HEK293 (cell line): ENCODE data around the gene ELOVL2.

Experiments
- BCL6B ChIP-seq: fragments of 450-650 bp; formaldehyde crosslinking; IDR thresholded peaks from 2 replicates; pipeline ENCODE4 v1.5.1; 2017; ENCODE audit warnings: missing biosample characterization, missing genetic modification characterization
- EGR2 ChIP-seq: fragments of 450-650 bp; formaldehyde crosslinking; IDR thresholded peaks from 2 replicates; pipeline ENCODE4 v1.5.1; 2016; ENCODE audit warnings: low read depth, missing biosample characterization, missing genetic modification characterization
- FEZF1 ChIP-seq: fragments of 450-650 bp; formaldehyde crosslinking; IDR thresholded peaks from 2 replicates; pipeline ENCODE4 v1.5.1; 2016; ENCODE audit warnings: missing biosample characterization, missing genetic modification characterization
- GFI1B ChIP-seq: fragments of 450-650 bp; formaldehyde crosslinking; IDR thresholded peaks from 2 replicates; pipeline ENCODE4 v1.5.1; 2016; ENCODE audit warnings: missing biosample characterization, missing genetic modification characterization
- KLF10 ChIP-seq: fragments of 450-650 bp; IDR thresholded peaks from 2 replicates; pipeline ENCODE4 v1.5.1; 2018; ENCODE audit warnings: missing biosample characterization, mild to moderate bottlenecking, missing genetic modification characterization
- KLF16 ChIP-seq: fragments of 450-650 bp; formaldehyde crosslinking; IDR thresholded peaks from 2 replicates; pipeline ENCODE4 v1.5.1; 2017; ENCODE audit warnings: missing biosample characterization, missing genetic modification characterization
- MZF1 ChIP-seq: fragments of 450-650 bp; formaldehyde crosslinking; IDR thresholded peaks from 2 replicates; pipeline ENCODE4 v1.5.1; 2017; ENCODE audit warnings: missing biosample characterization, missing genetic modification characterization, borderline replicate concordance
- SP7 ChIP-seq: fragments of 450-650 bp; formaldehyde crosslinking; IDR thresholded peaks from 2 replicates; pipeline ENCODE4 v1.5.1; 2016; ENCODE audit warnings: missing biosample characterization, missing genetic modification characterization
- ZBTB17 ChIP-seq: fragments of 450-650 bp; formaldehyde crosslinking; IDR thresholded peaks from 2 replicates; pipeline ENCODE4 v1.5.1; 2016; ENCODE audit warnings: missing biosample characterization, missing genetic modification characterization
- ZFP37 ChIP-seq: fragments of 450-650 bp; formaldehyde crosslinking; IDR thresholded peaks from 2 replicates; pipeline ENCODE4 v1.5.1; 2016; ENCODE audit warnings: missing biosample characterization, missing genetic modification characterization
- ZIC2 ChIP-seq: fragments of 450-650 bp; formaldehyde crosslinking; IDR thresholded peaks from 2 replicates; pipeline ENCODE4 v1.5.1; 2016; ENCODE audit warnings: missing biosample characterization, missing genetic modification characterization
- ZNF112 ChIP-seq: fragments of 450-650 bp; formaldehyde crosslinking; IDR thresholded peaks from 2 replicates; pipeline ENCODE4 v1.5.0; 2017; ENCODE audit warnings: missing biosample characterization, missing genetic modification characterization
- ZNF140 ChIP-seq: fragments of 450-650 bp; formaldehyde crosslinking; IDR thresholded peaks from 2 replicates; pipeline ENCODE4 v1.5.1; 2016; ENCODE audit warnings: missing biosample characterization, missing genetic modification characterization
- ZNF155 ChIP-seq: fragments of 450-650 bp; formaldehyde crosslinking; IDR thresholded peaks from 2 replicates; pipeline ENCODE4 v1.5.1; 2016; ENCODE audit warnings: missing biosample characterization, missing genetic modification characterization
- ZNF174 ChIP-seq: fragments of 450-650 bp; formaldehyde crosslinking; IDR thresholded peaks from 2 replicates; pipeline ENCODE4 v1.5.0; 2017; ENCODE audit warnings: missing biosample characterization, mild to moderate bottlenecking, missing genetic modification characterization
- ZNF2 ChIP-seq: fragments of 450-650 bp; formaldehyde crosslinking; IDR thresholded peaks from 2 replicates; pipeline ENCODE4 v1.5.1; 2016; ENCODE audit warnings: missing biosample characterization, missing genetic modification characterization
- ZNF202 ChIP-seq: fragments of 450-650 bp; formaldehyde crosslinking; IDR thresholded peaks from 2 replicates; pipeline ENCODE4 v1.5.1; 2016; ENCODE audit warnings: missing biosample characterization, missing genetic modification characterization, borderline replicate concordance
- ZNF23 ChIP-seq: fragments of 450-650 bp; formaldehyde crosslinking; IDR thresholded peaks from 2 replicates; pipeline ENCODE4 v1.5.1; 2016; ENCODE audit warnings: missing biosample characterization, missing genetic modification characterization, borderline replicate concordance
- ZNF239 ChIP-seq: fragments of 450-650 bp; formaldehyde crosslinking; IDR thresholded peaks from 2 replicates; pipeline ENCODE4 v1.5.1; 2016; ENCODE audit warnings: missing biosample characterization, missing genetic modification characterization
- ZNF423 ChIP-seq: fragments of 450-650 bp; formaldehyde crosslinking; IDR thresholded peaks from 2 replicates; pipeline ENCODE4 v1.5.1; 2016; ENCODE audit warnings: missing biosample characterization, missing genetic modification characterization
- ZNF521 ChIP-seq: fragments of 450-650 bp; formaldehyde crosslinking; IDR thresholded peaks from 2 replicates; pipeline ENCODE4 v1.5.1; 2017; ENCODE audit warnings: missing biosample characterization, mild to moderate bottlenecking, missing genetic modification characterization
- ZNF530 ChIP-seq: fragments of 450-650 bp; formaldehyde crosslinking; IDR thresholded peaks from 2 replicates; pipeline ENCODE4 v1.5.1; 2016; ENCODE audit warnings: low read depth, missing biosample characterization, missing genetic modification characterization
- ZNF585B ChIP-seq: fragments of 450-650 bp; formaldehyde crosslinking; IDR thresholded peaks from 2 replicates; pipeline ENCODE4 v1.5.1; 2016; ENCODE audit warnings: missing biosample characterization, missing genetic modification characterization
- ZNF596 ChIP-seq: fragments of 450-650 bp; IDR thresholded peaks from 2 replicates; pipeline ENCODE4 v1.5.0; 2018; ENCODE audit warnings: missing biosample characterization, mild to moderate bottlenecking, missing genetic modification characterization, moderate library complexity
- ZNF621 ChIP-seq: fragments of 450-650 bp; formaldehyde crosslinking; IDR thresholded peaks from 2 replicates; pipeline ENCODE4 v1.5.1; 2017; ENCODE audit warnings: missing biosample characterization, missing genetic modification characterization
- ZNF660 ChIP-seq: fragments of 450-650 bp; IDR thresholded peaks from 2 replicates; pipeline ENCODE4 v1.5.1; 2018; ENCODE audit warnings: missing biosample characterization, mild to moderate bottlenecking, missing genetic modification characterization
- ZNF692 ChIP-seq: fragments of 450-650 bp; formaldehyde crosslinking; IDR thresholded peaks from 2 replicates; pipeline ENCODE4 v1.5.1; 2016; ENCODE audit warnings: missing biosample characterization, missing genetic modification characterization
- ZNF76 ChIP-seq: fragments of 450-650 bp; formaldehyde crosslinking; IDR thresholded peaks from 2 replicates; pipeline ENCODE4; 2016; ENCODE audit warnings: low read depth, missing biosample characterization, missing genetic modification characterization, borderline replicate concordance
- ZNF776 ChIP-seq: fragments of 450-650 bp; formaldehyde crosslinking; IDR thresholded peaks from 2 replicates; pipeline ENCODE4 v1.5.0; 2017; ENCODE audit warnings: missing biosample characterization, missing genetic modification characterization, borderline replicate concordance
- ZNF777 ChIP-seq: fragments of 450-650 bp; formaldehyde crosslinking; IDR thresholded peaks from 2 replicates; pipeline ENCODE4 v1.5.1; 2017; ENCODE audit warnings: missing biosample characterization, missing genetic modification characterization, borderline replicate concordance
- TF ChIP-seq, protein P1 (sequence below): fragments of 450-650 bp; formaldehyde crosslinking; conservative IDR thresholded peaks from 2 replicates; pipeline ENCODE4 v1.5.1; 2016; ENCODE audit warnings: low read depth, missing biosample characterization, missing genetic modification characterization
- TF ChIP-seq, protein P2 (sequence below): fragments of 450-650 bp; formaldehyde crosslinking; IDR thresholded peaks from 2 replicates; pipeline ENCODE4 v1.5.1; 2016; ENCODE audit warnings: missing biosample characterization, missing genetic modification characterization
- TF ChIP-seq, protein P3 (sequence below): fragments of 450-650 bp; formaldehyde crosslinking; IDR thresholded peaks from 2 replicates; pipeline ENCODE4 v1.5.1; 2016; ENCODE audit warnings: missing biosample characterization, missing genetic modification characterization

The ELOVL2 gene

GRCh38 chr6:11043378-11043960 is 636 bp downstream of the ELOVL2 start (continued):
- TF ChIP-seq, protein P1, sequence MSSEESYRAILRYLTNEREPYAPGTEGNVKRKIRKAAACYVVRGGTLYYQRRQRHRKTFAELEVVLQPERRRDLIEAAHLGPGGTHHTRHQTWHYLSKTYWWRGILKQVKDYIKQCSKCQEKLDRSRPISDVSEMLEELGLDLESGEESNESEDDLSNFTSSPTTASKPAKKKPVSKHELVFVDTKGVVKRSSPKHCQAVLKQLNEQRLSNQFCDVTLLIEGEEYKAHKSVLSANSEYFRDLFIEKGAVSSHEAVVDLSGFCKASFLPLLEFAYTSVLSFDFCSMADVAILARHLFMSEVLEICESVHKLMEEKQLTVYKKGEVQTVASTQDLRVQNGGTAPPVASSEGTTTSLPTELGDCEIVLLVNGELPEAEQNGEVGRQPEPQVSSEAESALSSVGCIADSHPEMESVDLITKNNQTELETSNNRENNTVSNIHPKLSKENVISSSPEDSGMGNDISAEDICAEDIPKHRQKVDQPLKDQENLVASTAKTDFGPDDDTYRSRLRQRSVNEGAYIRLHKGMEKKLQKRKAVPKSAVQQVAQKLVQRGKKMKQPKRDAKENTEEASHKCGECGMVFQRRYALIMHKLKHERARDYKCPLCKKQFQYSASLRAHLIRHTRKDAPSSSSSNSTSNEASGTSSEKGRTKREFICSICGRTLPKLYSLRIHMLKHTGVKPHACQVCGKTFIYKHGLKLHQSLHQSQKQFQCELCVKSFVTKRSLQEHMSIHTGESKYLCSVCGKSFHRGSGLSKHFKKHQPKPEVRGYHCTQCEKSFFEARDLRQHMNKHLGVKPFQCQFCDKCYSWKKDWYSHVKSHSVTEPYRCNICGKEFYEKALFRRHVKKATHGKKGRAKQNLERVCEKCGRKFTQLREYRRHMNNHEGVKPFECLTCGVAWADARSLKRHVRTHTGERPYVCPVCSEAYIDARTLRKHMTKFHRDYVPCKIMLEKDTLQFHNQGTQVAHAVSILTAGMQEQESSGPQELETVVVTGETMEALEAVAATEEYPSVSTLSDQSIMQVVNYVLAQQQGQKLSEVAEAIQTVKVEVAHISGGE (tag by site-specific recombination), result peak; percentile 56; the same call in 1 of the 2 replicates
- TF ChIP-seq SP7 (tag by site-specific recombination) (peak; percentile 67), ZFP37 (tag by site-specific recombination) (peak; percentile 92; the same call in 1 of the 2 replicates), GFI1B (tag by site-specific recombination) (no peak), FEZF1 (tag by site-specific recombination) (no peak), ZNF621 (tag by site-specific recombination) (peak; percentile 89; the same call in 1 of the 2 replicates), ZNF692 (tag by site-specific recombination) (peak; percentile 56; the same call in 1 of the 2 replicates), EGR2 (tag by site-specific recombination) (no peak), ZNF239 (tag by site-specific recombination) (no peak), ZNF596 (no peak), ZNF112 (tag by site-specific recombination) (peak; percentile 88; the same call in 1 of the 2 replicates), BCL6B (0 out of 2 replicates have a peak, but pooled peaks have one; percentile 47), ZNF530 (tag by site-specific recombination) (no peak), ZNF2 (0 out of 2 replicates have a peak, but pooled peaks have one; percentile 42), MZF1 (tag by site-specific recombination) (no peak), ZNF423 (tag by site-specific recombination) (no peak), ZNF585B (tag by site-specific recombination) (no peak), ZNF776 (tag by site-specific recombination) (peak; percentile 97), KLF16 (tag by site-specific recombination) (no peak), ZNF202 (tag by site-specific recombination) (no peak), ZNF23 (tag by site-specific recombination) (no peak), ZNF660 (tag by site-specific recombination) (no peak), ZIC2 (tag by site-specific recombination) (peak; percentile 16; the same call in 1 of the 2 replicates), ZNF521 (tag by site-specific recombination) (no peak), ZNF76 (no peak), ZNF174 (tag by site-specific recombination) (no peak), KLF10 (tag by site-specific recombination) (peak; percentile 47; the same call in 1 of the 2 replicates), ZNF777 (tag by site-specific recombination) (peak; percentile 84; the same call in 1 of the 2 replicates), ZNF155 (no peak), ZBTB17 (tag by site-specific recombination) (peak; percentile 63), ZNF140 (tag by site-specific recombination) (no peak)
- TF ChIP-seq, protein P2, sequence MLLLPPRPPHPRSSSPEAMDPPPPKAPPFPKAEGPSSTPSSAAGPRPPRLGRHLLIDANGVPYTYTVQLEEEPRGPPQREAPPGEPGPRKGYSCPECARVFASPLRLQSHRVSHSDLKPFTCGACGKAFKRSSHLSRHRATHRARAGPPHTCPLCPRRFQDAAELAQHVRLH (tag by site-specific recombination), result no peak
- TF ChIP-seq, protein P3, sequence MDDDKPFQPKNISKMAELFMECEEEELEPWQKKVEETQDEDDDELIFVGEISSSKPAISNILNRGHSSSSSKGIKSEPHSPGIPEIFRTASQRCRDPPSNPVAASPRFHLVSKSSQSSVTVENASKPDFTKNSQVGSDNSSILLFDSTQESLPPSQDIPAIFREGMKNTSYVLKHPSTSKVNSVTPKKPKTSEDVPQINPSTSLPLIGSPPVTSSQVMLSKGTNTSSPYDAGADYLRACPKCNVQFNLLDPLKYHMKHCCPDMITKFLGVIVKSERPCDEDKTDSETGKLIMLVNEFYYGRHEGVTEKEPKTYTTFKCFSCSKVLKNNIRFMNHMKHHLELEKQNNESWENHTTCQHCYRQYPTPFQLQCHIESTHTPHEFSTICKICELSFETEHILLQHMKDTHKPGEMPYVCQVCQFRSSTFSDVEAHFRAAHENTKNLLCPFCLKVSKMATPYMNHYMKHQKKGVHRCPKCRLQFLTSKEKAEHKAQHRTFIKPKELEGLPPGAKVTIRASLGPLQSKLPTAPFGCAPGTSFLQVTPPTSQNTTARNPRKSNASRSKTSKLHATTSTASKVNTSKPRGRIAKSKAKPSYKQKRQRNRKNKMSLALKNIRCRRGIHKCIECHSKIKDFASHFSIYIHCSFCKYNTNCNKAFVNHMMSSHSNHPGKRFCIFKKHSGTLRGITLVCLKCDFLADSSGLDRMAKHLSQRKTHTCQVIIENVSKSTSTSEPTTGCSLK (tag by site-specific recombination), result no peak
